ENCODE measurements around the gene OPRL1. TPM values are rescaled to one million over a fixed set of nuclear protein-coding genes. Genes with fewer than 3 reads are reported as not detected.
A peak's percentile ranks its signal among the peaks of the same experiment; 100 is the strongest.

The OPRL1 gene
- total RNA-seq, 1 experiment from 2014 or later, result 0.59 TPM

DNA sequence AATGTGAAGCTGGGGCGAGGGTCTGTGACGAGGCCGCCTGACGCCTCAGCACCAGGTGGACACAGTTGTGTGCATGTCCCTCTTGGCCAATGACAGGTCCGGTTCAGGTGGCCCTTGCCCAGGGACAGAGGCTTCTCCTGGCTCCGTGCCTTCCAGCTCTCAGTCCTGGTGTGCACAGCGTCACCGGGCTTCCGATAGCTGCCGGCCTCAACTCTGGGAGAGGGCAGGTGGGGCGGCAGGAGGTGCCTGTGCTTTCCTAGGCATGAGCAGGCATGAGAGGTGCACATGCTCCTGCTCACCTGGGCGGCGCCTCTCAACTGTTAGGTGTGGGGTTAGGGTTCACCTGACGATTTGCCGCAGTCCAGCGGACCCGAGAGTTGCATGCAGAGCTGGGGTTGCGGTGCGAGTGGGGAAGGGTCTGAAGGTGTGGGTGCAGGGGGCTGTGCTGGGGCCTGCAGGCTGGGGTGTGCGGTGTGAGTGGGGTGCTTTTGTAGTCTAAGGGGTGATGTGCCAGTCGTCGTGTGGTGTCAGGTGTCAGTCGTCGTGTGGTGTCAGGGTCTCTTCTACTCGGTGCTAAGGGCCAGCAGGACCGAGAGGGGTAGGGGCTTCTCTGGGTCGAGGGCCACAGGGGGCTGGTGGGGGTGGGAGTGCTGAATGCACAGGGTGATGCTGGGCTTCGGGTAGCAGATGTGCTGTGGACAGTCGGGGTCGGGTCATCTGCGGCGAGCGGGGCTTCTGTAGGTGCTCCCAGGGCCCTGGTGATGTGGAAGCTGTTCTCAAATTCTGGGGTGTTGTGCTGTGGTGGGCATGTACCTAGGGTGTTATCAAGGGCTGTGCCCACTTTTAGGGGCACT, 26.7 kb upstream of the OPRL1 start:
- H3K4me1 ChIP-seq, result peaks cover 12% of the 10 kb centered on the region
- intact Hi-C loops (cut with micrococcal nuclease; ENCODE audit: unreplicated experiment), result no loop called here
- H3K27ac Mint-ChIP-seq (ENCODE audit: unreplicated experiment), result no peak overlapping the region

DNA sequence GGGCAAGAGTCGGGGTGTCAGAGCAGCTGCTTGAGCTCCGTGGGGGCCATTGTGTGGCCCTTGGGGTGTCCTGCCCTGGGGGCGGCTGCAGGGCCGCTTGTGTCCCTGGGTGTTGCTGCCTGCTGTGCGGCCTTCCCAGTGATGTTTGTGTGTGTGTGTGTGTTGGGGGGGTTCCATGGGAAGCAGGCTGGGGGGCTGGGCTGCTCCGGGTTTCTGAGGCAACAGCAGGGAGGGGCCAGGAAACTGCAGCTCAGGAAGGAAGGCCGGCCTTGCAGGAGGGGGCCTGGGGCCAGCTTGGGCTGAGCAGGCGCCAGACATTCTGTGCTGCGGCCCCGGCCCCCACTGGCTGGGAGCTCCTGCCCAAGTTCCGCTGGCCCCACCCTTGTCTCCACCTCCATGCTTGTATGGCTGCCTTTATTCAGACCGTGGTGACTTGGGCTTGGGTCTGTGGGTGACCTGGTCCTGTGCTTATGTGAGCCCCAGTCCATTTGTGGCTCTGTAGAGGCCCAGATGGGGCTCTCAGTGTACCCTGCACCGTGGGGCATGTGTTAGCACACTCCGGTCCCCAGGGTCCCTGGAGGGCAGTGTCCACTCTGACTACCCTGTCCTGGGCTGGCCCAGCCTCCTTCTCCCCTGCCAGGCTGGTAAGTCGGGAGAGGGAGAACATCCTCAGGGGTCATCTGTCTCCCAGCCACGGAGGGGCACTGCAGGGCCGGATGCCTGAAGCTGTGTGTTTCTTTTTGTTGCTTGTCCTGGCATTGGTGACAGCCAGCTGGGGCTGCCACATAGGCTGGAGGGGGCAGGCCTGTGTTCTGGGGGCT, 25.8 kb upstream of the OPRL1 start:
- no peak overlapping the region for H3K4me3 ChIP-seq (ENCODE audit: low read depth, low read length)
- H3K36me3 ChIP-seq (ENCODE audit: control insufficient read depth, insufficient read depth, low read length), result no peaks in the 10 kb centered on the region
- no TSS peak for BruUV-seq (replicated peaks)
- Mint-ChIP-seq H3K36me3 (ENCODE audit: insufficient read depth, unreplicated experiment) (peaks cover 6% of the 10 kb centered on the region), H3K9me3 (ENCODE audit: unreplicated experiment) (no peaks in the 10 kb centered on the region), H3K4me3 (ENCODE audit: unreplicated experiment) (no peak overlapping the region), H3K27ac (ENCODE audit: unreplicated experiment) (no peak overlapping the region), H3K4me1 (ENCODE audit: low read depth, unreplicated experiment) (peaks cover 7% of the 10 kb centered on the region), H3K27me3 (ENCODE audit: insufficient read depth, unreplicated experiment) (peaks cover under 1% of the 10 kb centered on the region)
- H3K4me1 ChIP-seq, result peaks cover 17% of the 10 kb centered on the region
- TF ChIP-seq, protein P1, sequence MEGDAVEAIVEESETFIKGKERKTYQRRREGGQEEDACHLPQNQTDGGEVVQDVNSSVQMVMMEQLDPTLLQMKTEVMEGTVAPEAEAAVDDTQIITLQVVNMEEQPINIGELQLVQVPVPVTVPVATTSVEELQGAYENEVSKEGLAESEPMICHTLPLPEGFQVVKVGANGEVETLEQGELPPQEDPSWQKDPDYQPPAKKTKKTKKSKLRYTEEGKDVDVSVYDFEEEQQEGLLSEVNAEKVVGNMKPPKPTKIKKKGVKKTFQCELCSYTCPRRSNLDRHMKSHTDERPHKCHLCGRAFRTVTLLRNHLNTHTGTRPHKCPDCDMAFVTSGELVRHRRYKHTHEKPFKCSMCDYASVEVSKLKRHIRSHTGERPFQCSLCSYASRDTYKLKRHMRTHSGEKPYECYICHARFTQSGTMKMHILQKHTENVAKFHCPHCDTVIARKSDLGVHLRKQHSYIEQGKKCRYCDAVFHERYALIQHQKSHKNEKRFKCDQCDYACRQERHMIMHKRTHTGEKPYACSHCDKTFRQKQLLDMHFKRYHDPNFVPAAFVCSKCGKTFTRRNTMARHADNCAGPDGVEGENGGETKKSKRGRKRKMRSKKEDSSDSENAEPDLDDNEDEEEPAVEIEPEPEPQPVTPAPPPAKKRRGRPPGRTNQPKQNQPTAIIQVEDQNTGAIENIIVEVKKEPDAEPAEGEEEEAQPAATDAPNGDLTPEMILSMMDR (IDR thresholded peaks at IDR 0.05; ENCODE audit: insufficient read depth in 1 of 2, low read depth in 1 of 2, low read length in 1 of 2, severe bottlenecking in 1 of 2, unreplicated experiment in 1 of 2), result peak; percentile 9 to 40
- DNase-seq, result peak in 1 of 2 experiments; percentile 59
- intact Hi-C loops (cut with micrococcal nuclease; ENCODE audit: unreplicated experiment), result no loop called here
- POLR2A ChIA-PET, result interaction anchor here (0.6 to 1.7 kb wide), 4 partner anchors 9 to 516 kb away, joined by 3 to 8 read pairs (median 3); partner anchors contain the start of gene TCEA2
- H3K9me3 ChIP-seq, result no peaks in the 10 kb centered on the region
- CTCF ChIA-PET, result interaction anchor here (0.6 to 8.0 kb wide), 4 partner anchors 9 to 73 kb away, joined by 3 to 64 read pairs (median 6); partner anchors contain the start of genes PRPF6 and TCEA2
- no peaks in the 10 kb centered on the region; the same call in 1 of the 2 replicates for H3K27me3 ChIP-seq (replicated peaks; ENCODE audit: control insufficient read depth, insufficient read depth, low read length)

More for the DNA sequence above, 26.7 kb upstream of the OPRL1 start:
- H3K4me3 ChIP-seq (ENCODE audit: low read depth, low read length), result no peak overlapping the region
- no peaks in the 10 kb centered on the region for H3K9me3 Mint-ChIP-seq (ENCODE audit: unreplicated experiment)
- no peak for DNase-seq
- CTCF ChIA-PET, result interaction anchor here (0.6 to 8.0 kb wide), 4 partner anchors 10 to 72 kb away, joined by 3 to 64 read pairs (median 4); partner anchors contain the start of genes OPRL1, RGS19 and TCEA2
- no peaks in the 10 kb centered on the region for H3K9me3 ChIP-seq
- peaks cover 3% of the 10 kb centered on the region for H3K27me3 Mint-ChIP-seq (ENCODE audit: insufficient read depth, unreplicated experiment)
- no peaks in the 10 kb centered on the region for H3K36me3 ChIP-seq (ENCODE audit: control insufficient read depth, insufficient read depth, low read length)
- TF ChIP-seq, protein P1 (IDR thresholded peaks at IDR 0.05; ENCODE audit: insufficient read depth in 1 of 2, low read depth in 1 of 2, low read length in 1 of 2, severe bottlenecking in 1 of 2, unreplicated experiment in 1 of 2), result no peak
- no peak overlapping the region for H3K4me3 Mint-ChIP-seq (ENCODE audit: unreplicated experiment)
- peaks cover 4% of the 10 kb centered on the region for H3K4me1 Mint-ChIP-seq (ENCODE audit: low read depth, unreplicated experiment)
- POLR2A ChIA-PET, result interaction anchor here (0.7 to 1.7 kb wide), 2 partner anchors 10 to 29 kb away, joined by 3 to 8 read pairs; partner anchors contain the start of gene TCEA2
- BruUV-seq (replicated peaks), result no TSS peak
- H3K27me3 ChIP-seq (replicated peaks; ENCODE audit: control insufficient read depth, insufficient read depth, low read length), result no peaks in the 10 kb centered on the region; the same call in 1 of the 2 replicates
- peaks cover 6% of the 10 kb centered on the region for H3K36me3 Mint-ChIP-seq (ENCODE audit: insufficient read depth, unreplicated experiment)

DNA sequence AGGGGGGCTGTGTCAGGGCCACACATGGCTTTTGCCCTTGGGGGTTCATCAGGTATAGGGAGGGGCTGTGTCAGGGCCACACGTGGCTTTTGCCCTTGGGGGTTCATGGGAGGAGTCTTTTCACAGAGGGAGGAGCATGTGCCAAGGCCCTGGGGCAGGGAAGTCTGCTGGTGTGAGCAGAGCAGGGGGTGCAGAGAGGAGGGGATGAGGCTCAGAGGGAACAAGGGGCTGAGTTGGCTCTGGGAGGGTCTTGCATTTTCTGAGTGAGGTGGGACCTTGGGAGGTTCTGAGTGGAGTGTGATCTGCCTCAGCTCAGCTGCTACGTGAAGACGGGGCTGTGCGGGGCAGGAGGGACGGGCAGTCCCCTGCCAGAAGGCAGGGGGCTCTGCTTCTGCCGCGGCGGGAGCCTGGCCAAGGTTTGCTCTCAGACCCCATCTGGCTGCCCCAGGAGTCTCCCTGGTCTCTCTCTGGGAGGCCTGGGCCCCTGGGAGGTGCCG, 24.4 kb upstream of the OPRL1 start:
- Histone ChIP-seq H3K4me3 (ENCODE audit: low read depth, low read length) (no peak overlapping the region), H3K27me3 (replicated peaks; ENCODE audit: control insufficient read depth, insufficient read depth, low read length) (no peaks in the 10 kb centered on the region; the same call in 1 of the 2 replicates), H3K36me3 (ENCODE audit: control insufficient read depth, insufficient read depth, low read length) (no peaks in the 10 kb centered on the region), H3K4me1 (peaks cover 14% of the 10 kb centered on the region), H3K9me3 (no peaks in the 10 kb centered on the region)
- Mint-ChIP-seq H3K9me3 (ENCODE audit: unreplicated experiment) (no peaks in the 10 kb centered on the region), H3K4me3 (ENCODE audit: unreplicated experiment) (no peak overlapping the region), H3K36me3 (ENCODE audit: insufficient read depth, unreplicated experiment) (peaks cover 6% of the 10 kb centered on the region), H3K4me1 (ENCODE audit: low read depth, unreplicated experiment) (peaks cover 7% of the 10 kb centered on the region), H3K27ac (ENCODE audit: unreplicated experiment) (no peak overlapping the region), H3K27me3 (ENCODE audit: insufficient read depth, unreplicated experiment) (no peaks in the 10 kb centered on the region)
- intact Hi-C loops (cut with micrococcal nuclease; ENCODE audit: unreplicated experiment), result no loop called here
- POLR2A ChIA-PET, result no interaction called here
- no peak for DNase-seq
- no TSS peak for BruUV-seq (replicated peaks)
- TF ChIP-seq, protein P1 (IDR thresholded peaks at IDR 0.05; ENCODE audit: insufficient read depth in 1 of 2, low read depth in 1 of 2, low read length in 1 of 2, severe bottlenecking in 1 of 2, unreplicated experiment in 1 of 2), result no peak
- CTCF ChIA-PET, result interaction anchor here (0.6 to 8.0 kb wide), 2 partner anchors 17 to 159 kb away, joined by 3 to 64 read pairs; no protein-coding TSS in a partner anchor

All from Caco-2 (cell line).